GM10248 (cell line): ENCODE results near the gene CST6.

ENCODE experiments used
- CTCF ChIA-PET: fragments of 300-600 bp; sonication (Branson Sonifier 250); formaldehyde crosslinking; extraction: SDS; loops from one replicate; lab custom pipeline; 2021; ENCODE audit warnings: antibody characterized with exemption; lab: Yijun Ruan, JAX
- POLR2A ChIA-PET: fragments of 350-650 bp; sonication (Branson Sonifier 250); formaldehyde crosslinking; extraction: SDS; loops from one replicate; lab custom pipeline; 2020; ENCODE audit warnings: antibody characterized with exemption; lab: Yijun Ruan, JAX
- DNase-seq: peaks from one replicate; pipeline ENCODE4 v3.0.0; 2012; ENCODE audit errors: extremely low spot score
- TF ChIP-seq, protein P1 (sequence below): IDR thresholded peaks from 2 replicates; pipeline ENCODE4 v1.5.1; 2012; ENCODE audit warnings: mild to moderate bottlenecking, low read depth; ENCODE audit errors: extremely low read depth, missing control alignments, control extremely low read depth

Gene CST6, protein sequence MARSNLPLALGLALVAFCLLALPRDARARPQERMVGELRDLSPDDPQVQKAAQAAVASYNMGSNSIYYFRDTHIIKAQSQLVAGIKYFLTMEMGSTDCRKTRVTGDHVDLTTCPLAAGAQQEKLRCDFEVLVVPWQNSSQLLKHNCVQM

GRCh38 chr11:66011785-66012303 lies at the start of gene CST6:
TSS of gene CST6 (plus strand) at chr11:66012008. CDS start at chr11:66012045, 37 bp downstream.
- CTCF ChIA-PET: interaction anchor here (0.8 to 8.3 kb wide), 5 partner anchors 11 to 253 kb away, joined by 3 to 67 read pairs (median 4); no protein-coding TSS in a partner anchor
- POLR2A ChIA-PET: interaction anchor here (1.3 kb wide), 1 partner anchor 9 kb away, joined by 10 read pairs; the partner anchor contains the start of gene BANF1
- no peak for DNase-seq
- TF ChIP-seq, protein P1, sequence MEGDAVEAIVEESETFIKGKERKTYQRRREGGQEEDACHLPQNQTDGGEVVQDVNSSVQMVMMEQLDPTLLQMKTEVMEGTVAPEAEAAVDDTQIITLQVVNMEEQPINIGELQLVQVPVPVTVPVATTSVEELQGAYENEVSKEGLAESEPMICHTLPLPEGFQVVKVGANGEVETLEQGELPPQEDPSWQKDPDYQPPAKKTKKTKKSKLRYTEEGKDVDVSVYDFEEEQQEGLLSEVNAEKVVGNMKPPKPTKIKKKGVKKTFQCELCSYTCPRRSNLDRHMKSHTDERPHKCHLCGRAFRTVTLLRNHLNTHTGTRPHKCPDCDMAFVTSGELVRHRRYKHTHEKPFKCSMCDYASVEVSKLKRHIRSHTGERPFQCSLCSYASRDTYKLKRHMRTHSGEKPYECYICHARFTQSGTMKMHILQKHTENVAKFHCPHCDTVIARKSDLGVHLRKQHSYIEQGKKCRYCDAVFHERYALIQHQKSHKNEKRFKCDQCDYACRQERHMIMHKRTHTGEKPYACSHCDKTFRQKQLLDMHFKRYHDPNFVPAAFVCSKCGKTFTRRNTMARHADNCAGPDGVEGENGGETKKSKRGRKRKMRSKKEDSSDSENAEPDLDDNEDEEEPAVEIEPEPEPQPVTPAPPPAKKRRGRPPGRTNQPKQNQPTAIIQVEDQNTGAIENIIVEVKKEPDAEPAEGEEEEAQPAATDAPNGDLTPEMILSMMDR: no peak

GRCh38 chr11:65962141-65962564 lies 49.7 kb upstream of the CST6 start:
- ChIA-PET POLR2A (no interaction called here), CTCF (interaction anchor here (0.8 to 2.7 kb wide), 3 partner anchors 73 to 103 kb away, joined by 4 to 13 read pairs (median 6); partner anchors contain the start of gene FIBP)
- DNase-seq: no peak
- TF ChIP-seq, protein P1: no peak

- no peak for DNase-seq
- TF ChIP-seq, protein P1: no peak
- ChIA-PET CTCF (interaction anchor here (0.8 kb wide), 1 partner anchor 76 kb away, joined by 3 read pairs; the partner anchor contains the start of gene FIBP), POLR2A (no interaction called here)
Observed at GRCh38 chr11:65964906-65965305, 46.9 kb upstream of the CST6 start.

GRCh38 chr11:65965986-65966762 lies 45.6 kb upstream of the CST6 start:
- no peak for DNase-seq
- POLR2A ChIA-PET: no interaction called here
- TF ChIP-seq, protein P1: no peak
- CTCF ChIA-PET: interaction anchor here (1.1 to 1.4 kb wide), 2 partner anchors 82 to 106 kb away, joined by 3 to 4 read pairs; partner anchors contain the start of gene MUS81

DNA sequence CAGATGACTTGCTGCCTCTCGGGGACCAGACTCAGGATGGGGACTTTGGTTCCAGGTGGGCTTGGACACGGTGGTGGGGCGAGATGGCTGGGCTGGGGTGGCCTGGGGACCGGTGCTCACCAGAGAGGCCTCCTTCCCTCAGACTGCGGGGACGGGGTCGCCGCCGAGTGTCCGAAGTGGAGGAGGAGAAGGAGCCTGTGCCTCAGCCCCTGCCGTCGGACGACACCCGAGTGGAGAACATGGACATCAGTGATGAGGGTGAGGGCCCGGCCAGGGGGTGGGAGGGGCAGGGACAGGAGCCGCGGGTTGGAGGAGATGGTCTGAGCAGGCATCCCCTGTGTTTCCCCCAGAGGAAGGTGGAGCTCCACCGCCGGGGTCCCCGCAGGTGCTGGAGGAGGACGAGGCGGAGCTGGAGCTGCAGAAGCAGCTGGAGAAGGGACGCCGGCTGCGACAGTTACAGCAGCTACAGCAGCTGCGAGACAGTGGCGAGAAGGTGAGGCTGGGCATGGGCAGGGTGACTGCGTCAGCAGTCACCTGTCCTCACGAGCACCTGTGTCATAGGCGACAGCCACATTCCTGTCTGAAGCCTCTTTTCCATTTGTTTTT lies 44.4 kb upstream of the CST6 start:
- CTCF ChIA-PET: interaction anchor here (1.1 kb wide), 1 partner anchor 107 kb away, joined by 3 read pairs; the partner anchor contains the start of gene MUS81
- POLR2A ChIA-PET: interaction anchor here (0.7 kb wide), 1 partner anchor 71 kb away, joined by 3 read pairs; no protein-coding TSS in a partner anchor

More for the DNA sequence above, 44.4 kb upstream of the CST6 start:
- no peak for DNase-seq
- TF ChIP-seq, protein P1: no peak
